Progenitor cell of endocrine pancreas (in vitro differentiated cells): ENCODE results near the gene EYA4. TPM values are rescaled to one million over a fixed set of nuclear protein-coding genes. Genes with fewer than 3 reads are reported as not detected.

Source experiments
- DNase-seq: peaks from one replicate; pipeline ENCODE4 v3.0.0; 2021; ENCODE audit warnings: low spot score; ENCODE audit not compliant: unreplicated experiment
- H3K27ac Mint-ChIP-seq: 2 replicates; pipeline ENCODE4 v1.8.0; 2021; ENCODE audit warnings: mild to moderate bottlenecking, moderate library complexity, mixed read lengths
- H3K27me3 Mint-ChIP-seq: 2 replicates; pipeline ENCODE4 v1.8.0; 2021; ENCODE audit warnings: mixed read lengths
- H3K36me3 Mint-ChIP-seq: 2 replicates; pipeline ENCODE4 v1.8.0; 2022; ENCODE audit warnings: mixed read lengths; ENCODE audit not compliant: insufficient read depth
- H3K4me1 Mint-ChIP-seq: 2 replicates; pipeline ENCODE4 v1.8.0; 2021; ENCODE audit warnings: low read depth, mixed read lengths
- H3K4me3 Mint-ChIP-seq: 2 replicates; pipeline ENCODE4 v1.8.0; 2021; ENCODE audit warnings: low read depth, mild to moderate bottlenecking, moderate library complexity, mixed read lengths
- H3K9me3 Mint-ChIP-seq: 2 replicates; pipeline ENCODE4 v1.8.0; 2021; ENCODE audit warnings: low read depth, mixed read lengths
- total RNA-seq: library from RNA; stranded (reverse); gene quantifications from 2 replicates; pipeline ENCODE4 v1.2.1, GENCODE V29; 2021
- TF ChIP-seq, protein P1 (sequence below): fragments of 200-600 bp; sonication (generic); IDR thresholded peaks from one replicate; pipeline ENCODE4 v1.5.0; 2021; ENCODE audit warnings: antibody characterized with exemption, mild to moderate bottlenecking; ENCODE audit not compliant: unreplicated experiment

EYA4 gene
- total RNA-seq, 1 donor from 2014 or later, result 0.41 TPM

DNA sequence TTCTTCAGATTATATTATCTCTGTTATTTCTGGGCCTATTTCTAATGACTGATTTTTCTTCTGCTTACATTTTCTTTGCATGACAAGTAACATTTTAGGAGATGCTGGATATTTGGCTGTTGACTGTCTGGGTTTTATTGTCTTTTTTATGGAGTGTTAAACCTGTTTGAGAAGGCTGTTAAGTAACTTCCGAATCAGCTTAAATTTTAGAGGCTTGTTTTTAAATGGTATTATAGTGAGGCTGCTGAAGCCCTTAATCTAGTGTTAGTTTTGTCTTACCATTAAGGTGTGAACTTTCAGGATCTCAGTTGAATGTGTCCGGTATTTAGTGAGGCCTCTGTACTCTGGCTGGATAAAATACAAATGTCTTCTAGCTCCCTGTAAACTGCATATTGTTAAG lies 109.8 kb downstream of the EYA4 start:
- H3K4me3 Mint-ChIP-seq, result no peak overlapping the region

GRCh38 chr6:133352046-133352445 lies 110.9 kb downstream of the EYA4 start:
- Mint-ChIP-seq H3K4me3 (no peak overlapping the region), H3K9me3 (no peaks in the 10 kb centered on the region), H3K36me3 (no peaks in the 10 kb centered on the region), H3K27me3 (no peaks in the 10 kb centered on the region), H3K4me1 (peaks cover 1% of the 10 kb centered on the region), H3K27ac (no peak overlapping the region)
- TF ChIP-seq, protein P1, sequence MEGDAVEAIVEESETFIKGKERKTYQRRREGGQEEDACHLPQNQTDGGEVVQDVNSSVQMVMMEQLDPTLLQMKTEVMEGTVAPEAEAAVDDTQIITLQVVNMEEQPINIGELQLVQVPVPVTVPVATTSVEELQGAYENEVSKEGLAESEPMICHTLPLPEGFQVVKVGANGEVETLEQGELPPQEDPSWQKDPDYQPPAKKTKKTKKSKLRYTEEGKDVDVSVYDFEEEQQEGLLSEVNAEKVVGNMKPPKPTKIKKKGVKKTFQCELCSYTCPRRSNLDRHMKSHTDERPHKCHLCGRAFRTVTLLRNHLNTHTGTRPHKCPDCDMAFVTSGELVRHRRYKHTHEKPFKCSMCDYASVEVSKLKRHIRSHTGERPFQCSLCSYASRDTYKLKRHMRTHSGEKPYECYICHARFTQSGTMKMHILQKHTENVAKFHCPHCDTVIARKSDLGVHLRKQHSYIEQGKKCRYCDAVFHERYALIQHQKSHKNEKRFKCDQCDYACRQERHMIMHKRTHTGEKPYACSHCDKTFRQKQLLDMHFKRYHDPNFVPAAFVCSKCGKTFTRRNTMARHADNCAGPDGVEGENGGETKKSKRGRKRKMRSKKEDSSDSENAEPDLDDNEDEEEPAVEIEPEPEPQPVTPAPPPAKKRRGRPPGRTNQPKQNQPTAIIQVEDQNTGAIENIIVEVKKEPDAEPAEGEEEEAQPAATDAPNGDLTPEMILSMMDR, result no peak
- DNase-seq, result no peak

More for the DNA sequence above, 109.8 kb downstream of the EYA4 start:
- Mint-ChIP-seq H3K9me3 (no peaks in the 10 kb centered on the region), H3K27ac (no peak overlapping the region), H3K36me3 (no peaks in the 10 kb centered on the region), H3K27me3 (no peaks in the 10 kb centered on the region), H3K4me1 (peaks cover 1% of the 10 kb centered on the region)
- TF ChIP-seq, protein P1, result no peak
- DNase-seq, result no peak

- peaks cover 4% of the 10 kb centered on the region for H3K4me1 Mint-ChIP-seq
- no peak overlapping the region for H3K4me3 Mint-ChIP-seq
- TF ChIP-seq, protein P1, result no peak
- H3K27ac Mint-ChIP-seq, result no peak overlapping the region
- H3K9me3 Mint-ChIP-seq, result no peaks in the 10 kb centered on the region
- H3K27me3 Mint-ChIP-seq, result no peaks in the 10 kb centered on the region
- DNase-seq, result no peak
- no peaks in the 10 kb centered on the region for H3K36me3 Mint-ChIP-seq
Measured at GRCh38 chr6:133353061-133353460, 111.9 kb downstream of the EYA4 start.

GRCh38 chr6:133355922-133356321 lies 114.8 kb downstream of the EYA4 start:
- peaks cover 12% of the 10 kb centered on the region for H3K4me1 Mint-ChIP-seq
- H3K9me3 Mint-ChIP-seq, result no peaks in the 10 kb centered on the region
- no peak overlapping the region for H3K4me3 Mint-ChIP-seq
- no peak for DNase-seq
- TF ChIP-seq, protein P1, result no peak
- H3K36me3 Mint-ChIP-seq, result no peaks in the 10 kb centered on the region
- no peak overlapping the region for H3K27ac Mint-ChIP-seq
- H3K27me3 Mint-ChIP-seq, result no peaks in the 10 kb centered on the region

- Mint-ChIP-seq H3K4me1 (peaks cover 17% of the 10 kb centered on the region), H3K9me3 (no peaks in the 10 kb centered on the region), H3K4me3 (no peak overlapping the region), H3K27ac (no peak overlapping the region), H3K27me3 (peaks cover 4% of the 10 kb centered on the region), H3K36me3 (no peaks in the 10 kb centered on the region)
- DNase-seq, result no peak
- TF ChIP-seq, protein P1, result no peak
Measured at GRCh38 chr6:133358574-133359150, 117.5 kb downstream of the EYA4 start.
